Ramos (cell line): ENCODE measurements around the gene IL13.

Experiments used
- in situ Hi-C: fragments of 300-500 bp; cut with MboI; formaldehyde crosslinking; loops from one replicate; pipeline ENCODE4 v1.14.3; 2022; ENCODE audit warnings: low sequenced_read_pairs; ENCODE audit not compliant: unreplicated experiment

The IL13 gene

DNA sequence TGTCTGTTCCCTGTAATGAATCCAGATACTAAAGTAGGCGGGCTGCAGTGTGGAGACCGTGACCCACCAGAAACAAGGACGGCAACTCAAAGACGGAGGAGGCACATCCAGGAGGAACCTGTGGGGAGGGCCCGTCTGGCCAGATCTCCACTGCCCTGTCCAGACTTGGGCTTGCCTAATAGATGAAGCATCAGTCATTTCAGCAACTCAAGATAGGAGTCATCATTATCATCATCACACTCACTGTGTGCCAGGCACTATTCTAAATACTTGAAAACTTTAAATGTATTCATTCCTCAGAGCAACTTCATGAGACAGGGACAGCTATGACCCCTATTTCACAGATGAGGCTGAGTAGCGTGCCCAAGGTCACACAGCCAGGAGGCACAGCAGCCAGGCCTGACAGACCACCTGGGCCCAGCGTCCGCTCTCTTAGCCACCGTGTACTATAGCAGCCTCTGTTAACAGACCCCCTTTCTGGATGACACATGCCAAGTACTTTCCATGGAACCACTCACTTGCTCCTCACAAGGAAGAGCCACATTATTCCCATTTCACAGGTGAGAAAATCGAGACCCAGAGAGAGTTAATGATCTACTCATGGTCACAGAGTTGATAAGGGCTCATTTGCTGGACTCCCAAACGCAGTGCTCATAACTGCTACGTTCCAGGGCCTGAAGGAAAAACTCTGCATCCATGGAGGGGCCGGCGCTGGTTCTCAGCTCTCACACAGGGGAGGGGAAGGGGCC is 10.9 kb downstream of the IL13 start:
- in situ Hi-C loops: no loop called here

DNA sequence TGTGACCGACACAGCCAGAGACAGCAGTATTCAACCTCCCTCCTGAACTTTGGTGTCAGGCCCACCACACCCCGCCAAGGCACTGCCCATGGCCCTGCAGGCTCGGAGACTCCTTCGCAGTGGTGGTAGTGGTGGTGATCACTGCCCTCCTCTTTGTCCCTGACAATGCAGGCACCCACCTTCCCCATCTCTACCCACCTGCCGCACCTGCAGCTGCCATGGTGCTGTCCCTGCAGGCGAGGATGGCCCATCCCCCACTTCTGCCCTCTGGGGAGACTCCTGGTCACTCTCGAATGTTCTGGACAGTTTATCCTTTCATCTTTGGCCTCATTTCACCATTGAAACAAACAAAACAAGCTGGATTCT is 11.5 kb downstream of the IL13 start:
- in situ Hi-C loops: no loop called here

DNA sequence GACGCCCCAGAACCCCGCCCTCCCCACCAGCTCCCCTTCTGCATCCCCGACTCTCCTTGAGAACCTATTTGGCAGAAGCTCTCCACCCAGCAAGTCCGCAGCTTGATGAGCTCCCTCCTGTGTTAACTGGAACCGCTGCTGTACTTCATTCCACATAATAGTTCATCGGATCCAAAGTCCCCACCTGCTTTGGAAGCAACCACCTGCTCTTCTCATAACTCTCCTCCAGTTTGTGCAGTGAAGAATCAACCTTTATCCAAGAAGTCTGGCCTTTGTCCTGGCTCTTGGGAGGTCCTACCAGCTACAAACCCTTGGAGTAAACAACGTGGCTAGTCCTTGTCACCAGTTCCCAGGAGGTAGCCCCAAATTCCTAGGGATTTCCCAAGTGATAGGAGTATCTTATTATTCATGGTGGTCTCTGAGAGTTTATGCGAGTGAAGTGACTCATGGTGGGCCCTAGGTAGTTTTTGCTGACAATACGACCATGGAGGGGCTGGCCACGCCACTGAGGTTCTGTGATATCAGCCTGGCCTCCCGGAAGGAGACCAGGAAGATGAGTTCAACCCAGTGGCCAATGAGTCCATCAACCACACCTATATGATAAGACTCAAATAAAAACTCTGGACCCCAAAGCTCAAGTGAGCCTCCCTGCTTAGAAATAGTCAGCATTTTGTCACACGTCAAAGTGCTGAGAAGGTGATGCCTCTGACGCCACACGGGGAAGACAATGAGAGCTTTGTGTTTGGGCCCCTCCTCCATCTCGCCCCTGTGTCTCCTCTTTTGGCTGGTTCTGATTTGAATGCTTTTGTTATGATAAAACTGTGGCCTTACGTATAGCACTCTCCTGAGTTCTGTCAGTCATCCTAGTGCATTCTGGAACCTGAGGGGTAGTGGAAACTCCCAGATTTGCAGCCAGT is 12.3 kb downstream of the IL13 start:
- in situ Hi-C loops: no loop called here

DNA sequence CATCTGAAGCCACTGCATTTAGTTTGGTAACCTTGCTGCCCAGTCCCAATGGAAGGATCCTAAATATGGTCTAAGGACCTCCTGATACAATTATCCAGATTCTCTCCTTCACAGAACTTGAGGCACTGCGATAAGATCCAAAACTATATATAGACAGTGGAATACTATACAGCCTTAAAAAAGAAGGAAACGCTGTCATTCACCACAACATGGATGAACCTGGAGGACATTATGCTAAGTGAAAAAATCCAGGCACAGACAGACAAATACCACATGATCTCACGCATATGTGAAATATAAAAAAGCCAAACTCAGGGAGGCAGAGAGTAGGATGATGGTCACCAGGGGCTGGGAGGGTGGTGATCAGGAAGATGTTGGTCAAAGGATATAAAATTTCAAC is 13.0 kb downstream of the IL13 start:
- in situ Hi-C loops: no loop called here

DNA sequence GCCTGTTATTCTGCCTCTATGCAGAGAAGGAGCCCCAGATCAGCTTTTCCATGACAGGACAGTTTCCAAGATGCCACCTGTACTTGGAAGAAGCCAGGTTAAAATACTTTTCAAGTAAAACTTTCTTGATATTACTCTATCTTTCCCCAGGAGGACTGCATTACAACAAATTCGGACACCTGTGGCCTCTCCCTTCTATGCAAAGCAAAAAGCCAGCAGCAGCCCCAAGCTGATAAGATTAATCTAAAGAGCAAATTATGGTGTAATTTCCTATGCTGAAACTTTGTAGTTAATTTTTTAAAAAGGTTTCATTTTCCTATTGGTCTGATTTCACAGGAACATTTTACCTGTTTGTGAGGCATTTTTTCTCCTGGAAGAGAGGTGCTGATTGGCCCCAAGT is 15.5 kb downstream of the IL13 start:
- in situ Hi-C loops: no loop called here

DNA sequence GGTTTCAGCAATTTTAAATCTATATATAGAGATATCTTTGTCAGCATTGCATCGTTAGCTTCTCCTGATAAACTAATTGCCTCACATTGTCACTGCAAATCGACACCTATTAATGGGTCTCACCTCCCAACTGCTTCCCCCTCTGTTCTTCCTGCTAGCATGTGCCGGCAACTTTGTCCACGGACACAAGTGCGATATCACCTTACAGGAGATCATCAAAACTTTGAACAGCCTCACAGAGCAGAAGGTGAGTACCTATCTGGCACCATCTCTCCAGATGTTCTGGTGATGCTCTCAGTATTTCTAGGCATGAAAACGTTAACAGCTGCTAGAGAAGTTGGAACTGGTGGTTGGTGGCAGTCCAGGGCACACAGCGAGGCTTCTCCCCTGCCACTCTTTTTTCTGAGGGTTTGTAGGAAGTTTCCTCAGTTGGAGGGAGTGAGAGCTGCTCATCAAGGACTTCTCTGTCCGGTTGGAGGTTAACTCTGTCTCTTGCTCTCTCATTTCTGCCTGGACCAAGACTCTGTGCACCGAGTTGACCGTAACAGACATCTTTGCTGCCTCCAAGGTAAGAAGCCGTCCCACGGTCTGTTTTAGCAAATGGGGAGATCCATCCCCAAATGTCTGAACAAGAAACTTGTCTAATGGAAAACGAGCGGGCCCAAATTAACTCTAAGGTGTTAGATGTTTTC is 16.1 kb downstream of the IL13 start, which contains the start of gene IL4:
TSS of gene IL4 (plus strand) at position 51 of the 692 bp plus-strand sequence. CDS start at position 113, 62 bp downstream.
- in situ Hi-C loops: no loop called here

DNA sequence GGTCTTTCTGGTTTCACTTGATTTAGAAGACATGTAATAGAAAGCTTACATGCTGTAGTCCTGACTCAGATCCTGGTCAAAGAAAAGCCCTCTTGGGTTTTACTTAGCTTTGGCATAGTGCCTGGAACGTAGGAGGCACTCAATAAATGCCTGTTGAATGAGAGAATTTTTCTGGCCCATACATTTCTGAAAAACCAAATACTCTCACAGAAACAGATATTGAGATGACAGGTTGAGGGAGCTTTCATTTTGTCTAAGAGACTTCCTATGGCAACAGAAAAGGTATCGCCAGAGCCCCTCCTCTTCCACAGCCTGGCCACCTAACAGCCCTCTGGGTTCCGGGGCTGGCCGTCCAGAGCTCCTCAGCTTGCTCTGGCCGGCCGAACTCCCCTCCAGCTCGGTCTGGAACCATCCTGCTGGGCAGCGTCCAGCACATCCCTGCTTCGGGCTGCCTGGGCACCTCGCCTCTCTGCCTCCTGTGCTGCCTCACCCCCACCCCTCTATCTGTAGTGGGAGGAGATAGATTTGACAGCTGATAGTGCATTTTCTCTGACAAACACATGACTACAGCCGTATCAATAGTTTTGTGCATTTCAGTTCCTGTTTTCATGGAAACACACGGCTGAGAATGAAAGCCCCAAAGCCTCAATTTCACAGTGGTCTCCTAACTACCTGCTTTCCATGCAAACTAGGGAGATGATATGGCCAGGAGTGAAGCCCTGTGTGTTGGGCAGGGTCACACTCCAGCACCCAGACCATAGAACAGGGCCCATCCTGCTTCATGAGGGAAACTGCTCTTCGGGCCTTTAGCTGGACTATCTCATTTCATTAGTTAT is 16.9 kb downstream of the IL13 start:
- in situ Hi-C loops: no loop called here

DNA sequence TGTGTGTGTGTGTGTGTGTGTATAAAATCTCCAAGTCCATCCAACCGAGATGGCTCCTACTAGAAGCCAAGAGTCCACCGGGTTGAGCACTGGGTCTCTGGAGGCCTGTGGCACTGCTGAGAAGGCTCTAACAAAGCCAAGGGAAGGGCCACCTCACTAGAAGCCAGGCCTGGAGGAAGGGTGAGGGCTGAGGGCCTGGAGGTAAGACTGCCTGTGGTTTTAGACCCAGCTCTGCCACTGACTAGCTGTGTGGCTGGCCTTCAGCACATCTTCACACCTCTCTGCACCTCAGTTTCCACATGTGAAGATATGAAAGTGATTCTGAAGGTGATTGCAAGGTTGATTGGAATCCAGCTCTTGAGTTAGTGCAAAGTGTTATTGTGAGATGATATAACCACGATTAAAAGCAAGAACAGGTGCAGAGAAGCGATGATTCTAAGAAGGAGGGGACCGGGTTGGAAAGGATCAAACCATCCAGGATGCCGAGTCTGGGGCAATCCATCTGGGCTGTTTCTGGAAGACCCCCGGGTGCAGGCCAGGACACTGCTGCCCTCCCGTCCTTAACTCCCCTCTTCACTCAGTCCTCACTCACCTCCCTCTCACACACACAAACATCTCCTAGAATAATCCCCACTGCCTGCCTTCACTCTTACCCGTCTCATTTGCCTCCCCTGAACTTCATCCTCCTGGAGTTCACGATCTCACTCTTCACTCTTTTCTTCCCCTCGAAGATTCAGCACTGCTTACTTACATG is 18.1 kb downstream of the IL13 start:
- in situ Hi-C loops: no loop called here

DNA sequence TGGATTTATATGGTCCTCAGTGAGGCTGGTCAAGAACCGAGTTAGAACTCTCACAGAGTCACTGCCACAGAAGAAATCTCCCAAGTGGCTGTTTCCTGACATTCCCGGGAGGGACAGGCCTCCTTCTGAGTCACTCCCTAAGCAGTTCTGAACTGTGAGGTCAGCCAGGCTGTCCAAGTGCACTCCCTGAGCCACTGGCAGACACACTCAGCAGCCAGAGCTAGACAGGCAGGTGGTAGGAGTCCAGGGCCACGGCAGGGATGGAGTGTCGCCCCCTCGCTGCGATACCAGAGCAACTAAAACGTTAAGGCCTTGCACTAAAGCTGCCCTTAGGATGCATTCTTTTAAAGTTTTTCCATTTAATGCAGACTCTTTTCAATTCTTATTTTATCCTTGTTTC is 19.2 kb downstream of the IL13 start:
- in situ Hi-C loops: no loop called here

DNA sequence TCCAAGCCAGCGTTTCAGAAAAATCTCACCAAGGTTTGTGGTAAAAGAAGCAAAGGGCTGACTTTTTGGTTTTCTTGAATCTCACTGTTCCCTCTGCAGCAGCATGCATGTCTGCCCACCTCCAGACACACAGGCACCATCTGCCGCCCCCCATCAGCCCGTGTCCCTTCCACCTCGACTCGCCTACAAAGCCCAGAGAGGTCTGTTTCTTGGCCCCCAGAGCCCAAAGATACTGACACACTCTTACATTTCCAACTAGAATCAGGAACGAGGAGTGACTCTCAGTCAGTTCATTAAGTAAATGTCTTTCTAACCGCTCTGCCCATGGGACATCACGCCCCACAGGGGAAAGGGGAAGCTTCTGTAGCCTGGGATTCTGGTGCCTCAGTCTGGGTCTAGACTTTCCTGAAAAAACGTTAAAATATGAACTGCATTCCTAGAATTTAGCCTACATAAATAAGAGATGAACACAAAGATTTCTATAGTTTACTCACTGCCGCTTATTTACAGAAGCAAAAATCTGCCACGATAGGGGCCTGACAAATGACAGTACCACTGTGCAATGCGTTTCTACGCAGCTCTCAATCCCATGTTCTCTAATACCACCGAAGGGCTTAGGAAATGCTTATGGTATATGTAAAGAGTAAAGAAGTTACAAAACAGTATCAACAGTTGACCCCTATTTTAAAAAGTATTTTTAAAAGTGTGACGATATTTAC is 19.9 kb downstream of the IL13 start:
- in situ Hi-C loops: no loop called here

DNA sequence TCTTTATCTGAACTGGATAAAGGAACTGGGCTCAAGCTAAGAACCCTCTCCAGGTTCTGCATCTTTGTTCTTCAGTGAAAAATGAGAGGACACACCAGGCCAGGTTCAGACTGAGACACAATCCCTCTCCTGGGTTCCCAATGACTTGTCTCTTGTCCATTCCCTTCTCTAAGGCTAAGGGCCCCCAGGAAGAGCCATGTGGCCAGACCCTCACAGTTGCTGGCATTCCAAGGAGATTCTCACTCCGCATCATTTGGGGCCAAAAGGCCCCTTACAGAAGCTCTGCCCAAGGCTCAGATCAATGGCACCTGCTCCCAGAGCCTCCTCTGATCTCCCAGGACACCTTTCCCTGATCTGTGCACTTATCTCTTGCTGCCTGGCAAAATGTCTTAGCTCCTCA is 20.8 kb downstream of the IL13 start:
- in situ Hi-C loops: no loop called here

DNA sequence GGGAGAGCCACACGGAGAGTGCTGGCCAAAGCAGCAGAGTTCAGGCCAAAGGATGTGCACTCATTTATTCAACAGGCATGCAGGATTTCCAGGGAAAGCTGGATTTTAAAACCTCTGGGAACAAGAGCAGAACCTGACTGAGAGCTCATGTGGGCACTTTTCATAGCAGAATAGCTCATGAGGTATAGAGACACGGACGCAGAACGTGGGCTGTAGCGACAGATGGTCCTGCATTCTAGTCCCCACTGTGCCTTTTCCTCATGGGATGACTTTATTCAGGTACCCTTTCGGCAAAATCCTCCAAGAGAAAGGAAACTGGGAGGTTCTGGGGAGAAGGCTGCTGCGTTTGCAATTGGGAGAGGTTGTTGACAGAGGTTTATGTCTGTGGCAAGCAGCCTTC is 21.2 kb downstream of the IL13 start:
- in situ Hi-C loops: no loop called here

DNA sequence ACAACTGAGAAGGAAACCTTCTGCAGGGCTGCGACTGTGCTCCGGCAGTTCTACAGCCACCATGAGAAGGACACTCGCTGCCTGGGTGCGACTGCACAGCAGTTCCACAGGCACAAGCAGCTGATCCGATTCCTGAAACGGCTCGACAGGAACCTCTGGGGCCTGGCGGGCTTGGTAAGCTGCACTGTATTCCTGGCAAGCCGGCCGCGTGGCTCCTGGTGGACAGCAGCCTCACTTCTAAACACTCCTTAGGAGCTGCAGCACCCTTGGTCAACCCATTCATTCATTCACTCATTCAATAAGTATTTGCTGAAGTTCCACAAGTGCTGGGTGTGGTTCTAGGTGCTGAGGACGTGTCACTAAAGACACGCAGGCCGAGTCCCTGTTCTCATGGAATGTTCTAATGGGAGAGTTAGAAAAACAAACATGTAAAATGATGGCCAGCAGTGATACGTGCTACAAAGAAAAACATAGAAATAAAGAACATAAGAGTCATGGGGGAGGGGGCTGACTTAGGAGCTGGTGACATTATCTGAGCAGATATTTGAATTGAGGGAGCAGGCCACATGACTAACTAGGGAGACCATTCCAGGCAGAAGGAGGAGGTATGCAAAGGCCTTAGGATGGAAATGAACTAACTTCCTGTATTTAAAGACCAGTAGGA is 21.9 kb downstream of the IL13 start:
- in situ Hi-C loops: loop anchor here (10.0 kb wide), 1 partner anchor 265 kb away; no protein-coding TSS in a partner anchor

DNA sequence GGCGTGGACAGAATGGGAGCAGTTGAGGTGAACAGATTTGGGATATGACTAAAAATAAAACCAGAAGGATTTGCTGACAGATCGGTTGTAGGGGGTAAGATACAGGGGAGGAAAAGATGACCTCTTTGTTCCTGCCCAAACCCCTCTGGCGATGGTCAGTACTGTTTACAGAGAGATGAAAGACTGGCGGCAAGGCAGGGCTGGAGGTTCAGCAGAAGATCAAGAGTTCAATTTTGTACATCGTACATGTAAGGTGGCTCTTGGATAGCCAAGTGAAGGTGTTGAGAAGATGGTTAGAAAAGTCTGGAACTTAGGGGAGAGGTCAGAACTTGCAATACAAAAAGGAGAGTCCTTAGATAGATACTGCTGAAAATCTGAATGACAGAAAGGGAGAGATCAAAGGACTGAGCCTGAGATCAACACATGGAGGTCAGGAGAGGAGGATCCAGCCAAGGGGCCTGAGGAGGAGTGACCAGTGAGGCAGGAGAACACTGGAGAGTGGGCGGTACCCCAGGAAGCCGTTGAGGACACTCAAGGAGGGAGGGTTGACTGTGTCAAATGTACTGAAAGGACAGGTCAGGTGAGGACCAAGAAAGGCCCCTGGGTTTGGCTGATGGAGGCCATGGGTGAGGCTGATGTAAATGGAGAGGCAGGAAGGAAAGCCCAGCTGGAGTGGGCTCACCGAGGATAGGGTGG is 23.0 kb downstream of the IL13 start:
- in situ Hi-C loops: loop anchor here (10.0 kb wide), 1 partner anchor 266 kb away; no protein-coding TSS in a partner anchor

DNA sequence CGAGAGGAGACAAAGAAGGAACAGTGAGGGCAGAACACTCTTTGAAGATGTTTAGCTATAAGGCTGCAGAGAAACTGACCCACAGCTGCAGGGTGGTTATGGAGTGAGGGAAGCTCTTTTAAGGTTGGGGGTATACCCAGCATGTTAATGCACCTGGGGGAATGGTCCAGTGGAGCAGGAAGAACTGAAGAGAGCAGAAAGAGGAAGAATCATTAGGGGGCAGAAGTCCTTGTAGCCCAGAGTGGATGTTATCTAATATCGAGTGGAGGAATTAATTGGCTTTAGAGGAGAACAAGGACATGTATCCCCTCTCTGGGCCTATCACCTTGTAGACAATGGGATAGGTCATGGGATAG is 23.5 kb downstream of the IL13 start:
- in situ Hi-C loops: loop anchor here (10.0 kb wide), 1 partner anchor 267 kb away; no protein-coding TSS in a partner anchor

DNA sequence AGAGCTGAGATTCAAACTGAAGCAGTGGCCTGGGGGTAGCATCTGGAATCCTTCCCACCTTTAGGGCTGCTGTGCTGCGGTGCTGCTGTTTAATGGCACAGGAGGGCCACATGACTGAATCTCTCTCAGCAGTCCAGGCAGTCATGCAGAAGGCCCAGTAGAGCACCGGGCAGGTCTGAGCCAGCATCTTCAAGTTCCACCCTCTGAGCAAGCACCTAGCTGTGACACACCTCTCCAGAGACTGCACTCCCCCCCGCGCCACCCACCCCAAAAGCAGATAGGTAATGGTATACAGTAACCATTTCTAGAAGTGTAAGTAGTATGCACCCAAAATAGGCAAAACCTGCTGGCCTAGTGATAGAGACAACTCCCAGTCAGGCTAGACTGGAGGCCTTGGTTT is 24.0 kb downstream of the IL13 start:
- in situ Hi-C loops: loop anchor here (10.0 kb wide), 1 partner anchor 267 kb away; no protein-coding TSS in a partner anchor

DNA sequence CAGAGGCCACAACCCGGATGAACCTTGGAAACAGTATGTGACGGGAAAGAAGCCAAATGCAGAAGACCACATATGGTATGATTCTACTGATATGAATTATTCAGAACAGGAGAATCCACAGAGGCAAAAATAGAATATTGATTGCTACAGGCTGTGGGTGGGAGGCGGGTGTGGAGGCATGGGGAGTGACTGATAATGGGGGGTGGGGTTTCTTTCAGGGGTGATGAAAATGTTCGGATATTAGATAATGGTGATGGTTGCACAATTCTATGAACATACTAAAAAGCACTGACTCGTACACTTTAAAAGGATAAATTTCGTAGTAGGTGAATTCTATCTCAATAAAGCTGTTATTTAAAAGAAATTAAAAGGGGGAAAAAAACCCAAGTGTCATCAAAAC is 26.5 kb downstream of the IL13 start:
- in situ Hi-C loops: loop anchor here (10.0 kb wide), 1 partner anchor 270 kb away; no protein-coding TSS in a partner anchor
